Suprapubic skin (tissue), 3 donors: ENCODE data around the gene ARHGEF35.
"Not testable (repeated sequence)": the region's sequence is repeated elsewhere in the genome, so short reads cannot be mapped to it uniquely, and the experiment has no call there.

ENCODE experiments used
- POLR2AphosphoS5 ChIP-seq, 3 donors: sonication (generic); formaldehyde crosslinking; IDR thresholded peaks; one replicate each; pipeline ENCODE4 v1.6.1; 2017; ENCODE audit warnings: antibody characterized with exemption in 3 of 3
- TF ChIP-seq, protein P1 (sequence below), 2 donors: fragments of 200-600 bp in 1 of 2; fragments of 450-650 bp in 1 of 2; sonication (generic) in 1 of 2; IDR thresholded peaks; one replicate each; pipeline ENCODE4 v1.5.1; 2016 to 2019; ENCODE audit warnings: antibody characterized with exemption in 2 of 2, mild to moderate bottlenecking in 1 of 2, moderate library complexity in 1 of 2

DNA sequence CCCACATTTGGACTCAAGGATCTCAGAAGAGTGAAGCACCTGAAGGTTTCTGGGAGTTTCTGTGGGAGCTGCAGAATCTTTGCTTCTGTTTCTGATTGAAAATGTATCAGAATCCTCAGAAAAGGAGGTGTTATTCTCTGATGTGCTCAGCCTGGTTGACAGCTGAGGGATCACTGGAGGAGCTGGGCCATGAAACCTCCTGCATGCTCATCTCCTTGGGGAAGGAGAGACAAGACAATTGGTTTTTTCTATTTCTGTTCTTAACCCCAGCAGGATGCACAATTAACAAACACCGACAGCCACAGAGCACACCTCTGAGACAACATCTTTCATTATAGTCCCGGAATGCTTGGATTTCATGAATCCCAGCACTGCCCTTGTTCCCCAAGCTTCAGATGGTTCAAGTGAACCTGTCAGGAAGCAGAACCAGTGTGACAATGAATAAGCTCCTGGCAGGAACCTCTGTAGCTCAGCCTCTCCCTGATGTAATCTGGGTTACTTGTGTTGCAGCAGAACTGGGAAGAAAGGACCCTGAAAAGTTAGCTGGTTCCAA is 43.0 kb upstream of the ARHGEF35 start:
- TF ChIP-seq, protein P1, sequence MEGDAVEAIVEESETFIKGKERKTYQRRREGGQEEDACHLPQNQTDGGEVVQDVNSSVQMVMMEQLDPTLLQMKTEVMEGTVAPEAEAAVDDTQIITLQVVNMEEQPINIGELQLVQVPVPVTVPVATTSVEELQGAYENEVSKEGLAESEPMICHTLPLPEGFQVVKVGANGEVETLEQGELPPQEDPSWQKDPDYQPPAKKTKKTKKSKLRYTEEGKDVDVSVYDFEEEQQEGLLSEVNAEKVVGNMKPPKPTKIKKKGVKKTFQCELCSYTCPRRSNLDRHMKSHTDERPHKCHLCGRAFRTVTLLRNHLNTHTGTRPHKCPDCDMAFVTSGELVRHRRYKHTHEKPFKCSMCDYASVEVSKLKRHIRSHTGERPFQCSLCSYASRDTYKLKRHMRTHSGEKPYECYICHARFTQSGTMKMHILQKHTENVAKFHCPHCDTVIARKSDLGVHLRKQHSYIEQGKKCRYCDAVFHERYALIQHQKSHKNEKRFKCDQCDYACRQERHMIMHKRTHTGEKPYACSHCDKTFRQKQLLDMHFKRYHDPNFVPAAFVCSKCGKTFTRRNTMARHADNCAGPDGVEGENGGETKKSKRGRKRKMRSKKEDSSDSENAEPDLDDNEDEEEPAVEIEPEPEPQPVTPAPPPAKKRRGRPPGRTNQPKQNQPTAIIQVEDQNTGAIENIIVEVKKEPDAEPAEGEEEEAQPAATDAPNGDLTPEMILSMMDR (IDR thresholded peaks at IDR 0.05), result not testable (repeated sequence)
- TF ChIP-seq POLR2AphosphoS5 (IDR thresholded peaks at IDR 0.05), result not testable (repeated sequence)
